Stomach (tissue), 9 donors: ENCODE results near the gene DNM3. TPM values are rescaled to one million over a fixed set of nuclear protein-coding genes. Genes with fewer than 3 reads are reported as not detected.

Experiments used
- DNase-seq, 2 donors: peaks; one replicate each; pipeline versions ENCODE4 v3.0.0 to v3.0.0-alpha.2; 2013 to 2019
- H3K27ac ChIP-seq, 5 donors: fragments of 200-600 bp in 4 of 5; sonication (generic) in 4 of 5; one replicate each; pipeline ENCODE4 v1.5.1; 2013 to 2019; ENCODE audit warnings: mild to moderate bottlenecking in 1 of 5, moderate library complexity in 1 of 5
- H3K27me3 ChIP-seq, 3 donors: fragments of 200-600 bp; sonication (generic); one replicate each; pipeline ENCODE4 v1.5.1; 2017 to 2019; ENCODE audit warnings: mixed run types in 1 of 3
- H3K36me3 ChIP-seq, 4 donors: fragments of 200-600 bp; sonication (generic); 1 replicate in 3 of 4; 2 replicates in 1 of 4; pipeline ENCODE4 v1.5.1; 2016 to 2019
- H3K4me1 ChIP-seq, 4 donors: fragments of 200-600 bp; sonication (generic); one replicate each; pipeline ENCODE4 v1.5.1; 2016 to 2019
- H3K4me3 ChIP-seq, 4 donors: fragments of 200-600 bp; sonication (generic) in 3 of 4; one replicate each; pipeline ENCODE4 v1.5.1; 2016 to 2019; ENCODE audit warnings: mild to moderate bottlenecking in 1 of 4
- H3K9me3 ChIP-seq, 4 donors: fragments of 200-600 bp; sonication (generic); one replicate each; pipeline ENCODE4 v1.5.1; 2016 to 2019
- CTCF ChIP-seq, 7 experiments: fragments of 450-650 bp in 4 of 7; fragments of 200-600 bp in 3 of 7; sonication (generic) in 3 of 7; IDR thresholded peaks; one replicate each; pipeline ENCODE4 v1.5.1; 2016 to 2019; ENCODE audit warnings: antibody characterized with exemption in 7 of 7, control low read depth in 2 of 7, mild to moderate bottlenecking in 1 of 7
- EP300 ChIP-seq: sonication (generic); formaldehyde crosslinking; IDR thresholded peaks from one replicate; pipeline ENCODE4 v1.6.1; 2017; ENCODE audit warnings: antibody characterized with exemption
- POLR2A ChIP-seq, 4 donors: fragments of 450-650 bp; IDR thresholded peaks; one replicate each; pipeline ENCODE4 v1.6.1; 2016; ENCODE audit warnings: antibody characterized with exemption in 4 of 4, control low read depth in 2 of 4, mild to moderate bottlenecking in 1 of 4, moderate library complexity in 1 of 4
- POLR2AphosphoS5 ChIP-seq, 3 donors: sonication (generic); formaldehyde crosslinking; IDR thresholded peaks; one replicate each; pipeline ENCODE4 v1.6.1; 2016; ENCODE audit warnings: antibody characterized with exemption in 3 of 3
- WGBS, 5 donors: extraction: QIAGEN DNeasy Blood & Tissue Kit in 3 of 5; methylation state at CpG; one replicate each; pipeline versions ENCODE4 v1.1.5 to v1.1.7; 2013 to 2018; 5-methylcytosine and 5-hydroxymethylcytosine counted together
- intact Hi-C: fragments of 100-400 bp; cut with DNase I; formaldehyde crosslinking; loops from one replicate; pipeline ENCODE4 v1.15.1; 2023; ENCODE audit warnings: low total_unique reads
- polyA plus RNA-seq, 3 donors: library from polyadenylated mRNA; stranded (reverse); fragments of 200-250 nt; gene quantifications; one replicate each; pipeline ENCODE4 v1.2.3, GENCODE V29; 2013
- total RNA-seq, 5 donors: library from RNA; depleted of rRNA; stranded (reverse); fragments of >200 nt; gene quantifications; one replicate each; pipeline versions ENCODE4 v1.1.0 to v1.2.3, GENCODE V29; 2014 to 2016
- donor health status: healthy with polysubstance abuse.
- donor health status: Bipolar disorder and iron deficiency.
- donor health status: healthy.

Gene DNM3
- total and polyA plus RNA-seq, 8 donors: 0.58 to 13.8 (median 2.2) TPM

DNA sequence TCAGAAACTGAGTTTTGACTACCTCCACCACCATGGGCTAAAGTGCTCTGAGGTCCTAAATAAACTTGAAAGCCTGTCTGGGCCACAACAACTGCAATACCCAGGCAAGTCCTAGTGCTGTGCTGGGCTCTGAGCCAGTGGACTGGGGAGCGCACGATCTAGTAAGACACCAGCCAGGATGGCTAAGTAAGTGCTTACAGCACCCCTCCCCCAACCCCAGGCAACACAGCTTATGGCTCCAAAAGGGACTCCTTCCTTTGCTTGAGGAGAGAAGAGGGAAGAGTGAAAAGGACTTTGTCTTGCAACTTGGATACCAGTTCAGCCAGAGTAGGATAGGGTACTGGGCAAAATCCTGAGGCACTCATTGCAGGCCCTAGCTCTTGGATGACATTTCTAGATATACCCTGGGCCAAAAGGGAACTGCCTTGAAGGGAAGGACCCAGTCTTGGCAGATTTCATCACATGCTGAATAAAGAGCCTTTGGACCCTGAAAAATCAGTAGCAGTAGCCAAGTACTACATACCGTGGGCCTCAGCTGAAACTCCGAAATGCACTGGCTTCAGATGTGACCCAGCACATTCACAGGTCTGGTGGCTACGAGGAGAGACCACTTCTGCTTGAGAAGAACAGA lies 580.8 kb downstream of the DNM3 start:
- Histone ChIP-seq H3K4me3 (no peak overlapping the region), H3K27me3 (no peaks in the 10 kb centered on the region), H3K27ac (no peak overlapping the region), H3K9me3 (no peaks in the 10 kb centered on the region), H3K4me1 (peaks cover 0 to 5% (median 0%) of the 10 kb centered on the region in 4 donors), H3K36me3 (no peaks in the 10 kb centered on the region)
- intact Hi-C loops: no loop called here
- no peak for DNase-seq
- WGBS, 5 donors: 78 to 90% (median 84%) methylated on average over 5 of the region's 5 CpGs
- TF ChIP-seq POLR2AphosphoS5 (IDR thresholded peaks at IDR 0.05) (no peak), EP300 (no peak), CTCF (IDR thresholded peaks at IDR 0.05) (no peak), POLR2A (IDR thresholded peaks at IDR 0.05) (no peak)

DNA sequence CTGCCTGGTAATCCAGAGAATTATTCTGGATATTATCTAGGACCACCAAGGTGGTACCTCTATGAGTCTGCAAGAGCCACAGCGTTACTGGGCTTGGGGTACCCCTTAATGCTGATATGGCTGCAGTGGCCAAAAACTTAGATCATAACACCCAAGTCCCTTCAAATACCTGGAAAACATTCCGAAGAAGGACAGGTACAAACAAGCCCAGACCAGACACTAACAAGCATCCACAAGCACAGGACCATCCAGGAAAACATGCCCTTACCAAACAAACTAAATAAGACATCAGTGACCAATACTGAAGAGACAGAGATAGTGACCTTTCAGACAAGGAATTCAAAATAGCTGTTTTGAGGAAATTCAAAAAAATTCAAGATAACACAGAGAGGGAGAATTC lies 582.0 kb downstream of the DNM3 start:
- WGBS, 5 donors: 95 to 100% (median 98%) methylated on average over 2 of the region's 2 CpGs
- DNase-seq: no peak
- TF ChIP-seq POLR2A (IDR thresholded peaks at IDR 0.05) (no peak), POLR2AphosphoS5 (IDR thresholded peaks at IDR 0.05) (no peak), CTCF (IDR thresholded peaks at IDR 0.05) (no peak), EP300 (no peak)
- H3K4me1 ChIP-seq: peaks cover 0 to 5% (median 0%) of the 10 kb centered on the region in 4 donors
- H3K4me3 ChIP-seq: no peak overlapping the region
- intact Hi-C loops: no loop called here
- no peaks in the 10 kb centered on the region for H3K27me3 ChIP-seq
- no peaks in the 10 kb centered on the region for H3K36me3 ChIP-seq
- H3K9me3 ChIP-seq: no peaks in the 10 kb centered on the region
- H3K27ac ChIP-seq: no peak overlapping the region

GRCh38 chr1:172425339-172425738 lies 584.0 kb downstream of the DNM3 start:
- TF ChIP-seq CTCF (IDR thresholded peaks at IDR 0.05): no peak
- TF ChIP-seq EP300: no peak
- TF ChIP-seq POLR2A (IDR thresholded peaks at IDR 0.05): no peak
- TF ChIP-seq POLR2AphosphoS5 (IDR thresholded peaks at IDR 0.05): no peak
- intact Hi-C loops: no loop called here
- Histone ChIP-seq H3K36me3 (no peaks in the 10 kb centered on the region), H3K9me3 (no peaks in the 10 kb centered on the region), H3K27me3 (no peaks in the 10 kb centered on the region), H3K27ac (no peak overlapping the region), H3K4me1 (peaks cover 0 to 9% (median 0%) of the 10 kb centered on the region in 4 donors), H3K4me3 (no peak overlapping the region)
- no peak for DNase-seq
- 58 to 84% (median 67%) methylated on average over 3 of the region's 3 CpGs for WGBS, 5 donors

DNA sequence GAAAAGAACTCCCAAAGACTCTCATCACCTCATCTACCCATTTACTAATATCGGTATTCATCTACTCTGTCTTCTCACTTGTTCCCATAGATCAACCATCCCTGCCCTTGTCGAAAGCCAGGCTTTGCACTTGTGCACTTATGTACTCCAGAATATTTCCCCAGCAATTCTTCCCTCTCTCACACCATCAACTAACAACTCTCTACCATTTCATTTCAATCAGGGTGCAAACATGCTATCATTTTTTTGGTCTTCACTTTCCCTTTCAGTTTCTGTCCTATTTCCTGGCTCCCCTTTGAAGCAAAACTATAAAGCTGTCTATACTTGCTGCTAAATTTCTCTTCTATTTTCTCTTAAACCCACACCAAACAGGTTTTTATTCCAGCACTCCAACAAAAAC lies 585.9 kb downstream of the DNM3 start:
- 97 to 100% (median 99%) methylated on average over 2 of the region's 2 CpGs for WGBS, 5 donors
- intact Hi-C loops: no loop called here

More for the DNA sequence above, 585.9 kb downstream of the DNM3 start:
- no peak for TF ChIP-seq POLR2A (IDR thresholded peaks at IDR 0.05)
- no peak for TF ChIP-seq CTCF (IDR thresholded peaks at IDR 0.05)
- no peak for TF ChIP-seq EP300
- TF ChIP-seq POLR2AphosphoS5 (IDR thresholded peaks at IDR 0.05): no peak
- Histone ChIP-seq H3K9me3 (no peaks in the 10 kb centered on the region), H3K27ac (no peak overlapping the region), H3K36me3 (no peaks in the 10 kb centered on the region), H3K27me3 (no peaks in the 10 kb centered on the region), H3K4me3 (no peak overlapping the region), H3K4me1 (peaks cover 6 to 18% (median 8%) of the 10 kb centered on the region in 4 donors)
- no peak for DNase-seq
